H1 (cell line): ENCODE measurements around the gene POPDC2. TPM values are rescaled to one million over a fixed set of nuclear protein-coding genes. Genes with fewer than 3 reads are reported as not detected.

ENCODE experiments used
- CTCF ChIA-PET: fragments of 300-600 bp; sonication (Branson Sonifier 250); formaldehyde crosslinking; loops from one replicate; lab custom pipeline; 2021; ENCODE audit not compliant: partially characterized antibody; lab: Charles Lee
- POLR2A ChIA-PET: fragments of 300-600 bp; sonication (Branson Sonifier 250); formaldehyde crosslinking; loops from one replicate; lab custom pipeline; 2021; ENCODE audit warnings: inconsistent platforms; ENCODE audit not compliant: partially characterized antibody; lab: Charles Lee
- DNase-seq, 2 experiments: peaks; one replicate each; pipeline versions ENCODE4 v3.0.0 to v3.0.0-alpha.2; 2010 to 2022; ENCODE audit warnings: low spot score in 2 of 2, low read depth in 1 of 2, mixed read lengths in 1 of 2
- FAIRE-seq: peaks from 2 replicates; lab custom pipeline; 2011; peaks lifted over from hg19 to GRCh38; lab: Jason Lieb, UNC
- H2AFZ ChIP-seq: 2 replicates; pipeline ENCODE4 v1.8.1; 2012; ENCODE audit warnings: low read length, inconsistent platforms
- H2AK5ac ChIP-seq: 2 replicates; pipeline ENCODE4 v1.6.1; 2013; ENCODE audit warnings: low read depth, low read length
- H2BK120ac ChIP-seq: replicated peaks from 2 replicates; pipeline ENCODE3; 2013; ENCODE audit warnings: low read depth, low read length, inconsistent platforms
- H2BK12ac ChIP-seq: 2 replicates; pipeline ENCODE4 v1.6.1; 2013; ENCODE audit warnings: low read depth, low read length
- H2BK15ac ChIP-seq: 2 replicates; pipeline ENCODE4 v1.6.1; 2013; ENCODE audit warnings: low read length
- H2BK20ac ChIP-seq: 2 replicates; pipeline ENCODE4 v1.6.1; 2013; ENCODE audit warnings: low read length
- H2BK5ac ChIP-seq: 2 replicates; pipeline ENCODE4 v1.6.1; 2013; ENCODE audit warnings: low read depth, low read length
- H3K14ac ChIP-seq: 2 replicates; pipeline ENCODE4 v1.6.1; 2013; ENCODE audit warnings: inconsistent platforms; ENCODE audit not compliant: insufficient read length
- H3K18ac ChIP-seq: 2 replicates; pipeline ENCODE4 v1.6.1; 2013; ENCODE audit warnings: low read length; ENCODE audit errors: extremely low read depth
- H3K23ac ChIP-seq: 2 replicates; pipeline ENCODE4 v1.6.1; 2013; ENCODE audit warnings: inconsistent platforms; ENCODE audit not compliant: insufficient read length
- H3K23me2 ChIP-seq: 2 replicates; pipeline ENCODE4 v1.6.1; 2013; ENCODE audit warnings: low read depth, low read length
- H3K27ac ChIP-seq: 2 replicates; pipeline ENCODE4 v1.6.1; 2011; ENCODE audit warnings: low read depth, low read length, inconsistent platforms
- H3K27me3 ChIP-seq, 4 experiments: replicated peaks in 1 of 4; 1 replicate in 1 of 4; 2 replicates in 3 of 4; pipeline versions ENCODE4 v1.6.1 to v1.8.1; 2011 to 2013; ENCODE audit warnings: low read length in 3 of 4, mild to moderate bottlenecking in 3 of 4, inconsistent platforms in 2 of 4, mixed read lengths in 2 of 4, moderate library complexity in 1 of 4; ENCODE audit not compliant: control insufficient read depth in 3 of 4, insufficient read depth in 3 of 4; ENCODE audit errors: extremely low read depth in 1 of 4
- H3K36me3 ChIP-seq, 4 experiments: 2 replicates each; pipeline versions ENCODE4 v1.6.1 to v1.8.1; 2011 to 2013; ENCODE audit warnings: mild to moderate bottlenecking in 4 of 4, low read length in 3 of 4, moderate library complexity in 2 of 4, control low read depth in 1 of 4, inconsistent platforms in 1 of 4; ENCODE audit not compliant: insufficient read depth in 4 of 4, control insufficient read depth in 2 of 4
- H3K4ac ChIP-seq: replicated peaks from 2 replicates; pipeline ENCODE3; 2013; ENCODE audit warnings: low read length, low read depth, mixed read lengths, inconsistent platforms; ENCODE audit not compliant: insufficient read length
- H3K4me1 ChIP-seq, 4 experiments: replicated peaks in 1 of 4; 1 replicate in 1 of 4; 2 replicates in 3 of 4; pipeline versions ENCODE4 v1.6.1 to v1.8.1; 2011 to 2013; ENCODE audit warnings: low read length in 3 of 4, inconsistent platforms in 2 of 4, mixed read lengths in 1 of 4; ENCODE audit not compliant: insufficient read depth in 4 of 4, control insufficient read depth in 3 of 4
- H3K4me2 ChIP-seq, 2 experiments: 2 replicates each; pipeline versions ENCODE4 v1.6.1 to v1.8.1; 2011 to 2013; ENCODE audit warnings: low read depth in 2 of 2, low read length in 2 of 2, control low read depth in 1 of 2, inconsistent platforms in 1 of 2, mild to moderate bottlenecking in 1 of 2; ENCODE audit not compliant: insufficient read depth in 1 of 2
- H3K4me3 ChIP-seq, 4 experiments: fragments of 200-600, 300-600 bp in 1 of 4; sonication (generic), shearing (Covaris generic), sonication (Bioruptor Twin) in 1 of 4; 2 replicates each; pipeline versions ENCODE4 v1.5.1 to v1.8.1; 2011 to 2016; ENCODE audit warnings: low read length in 4 of 4, low read depth in 3 of 4, control low read depth in 2 of 4, inconsistent platforms in 2 of 4, mild to moderate bottlenecking in 2 of 4, mixed read lengths in 1 of 4, moderate library complexity in 1 of 4; ENCODE audit not compliant: insufficient read depth in 2 of 4; ENCODE audit errors: extremely low read depth in 1 of 4
- H3K56ac ChIP-seq: replicated peaks from 2 replicates; pipeline ENCODE3; 2013; ENCODE audit warnings: low read depth, mild to moderate bottlenecking, mixed read lengths, low read length, inconsistent platforms; ENCODE audit not compliant: insufficient read length
- H3K79me1 ChIP-seq: 2 replicates; pipeline ENCODE4 v1.6.1; 2013; ENCODE audit warnings: low read depth, low read length, control low read depth
- H3K79me2 ChIP-seq, 2 experiments: 2 replicates each; pipeline versions ENCODE4 v1.6.1 to v1.8.1; 2012 to 2013; ENCODE audit warnings: low read length in 2 of 2, mild to moderate bottlenecking in 2 of 2, inconsistent platforms in 1 of 2; ENCODE audit not compliant: insufficient read depth in 2 of 2, control insufficient read depth in 1 of 2
- H3K9ac ChIP-seq, 4 experiments: replicated peaks in 1 of 4; 1 replicate in 1 of 4; 2 replicates in 3 of 4; pipeline versions ENCODE4 v1.6.1 to v1.8.1; 2011 to 2013; ENCODE audit warnings: low read depth in 3 of 4, low read length in 3 of 4, control low read depth in 2 of 4, mild to moderate bottlenecking in 2 of 4, moderate library complexity in 2 of 4, inconsistent platforms in 1 of 4; ENCODE audit errors: extremely low read depth in 1 of 4
- H3K9me3 ChIP-seq, 2 experiments: 2 replicates each; pipeline versions ENCODE4 v1.6.1 to v1.8.1; 2012 to 2013; ENCODE audit warnings: mild to moderate bottlenecking in 2 of 2, moderate library complexity in 2 of 2, control low read depth in 1 of 2, inconsistent platforms in 1 of 2, low read depth in 1 of 2, low read length in 1 of 2, mixed read lengths in 1 of 2; ENCODE audit not compliant: insufficient read depth in 2 of 2
- H4K20me1 ChIP-seq, 2 experiments: replicated peaks in 1 of 2; 2 replicates each; pipeline versions ENCODE3 to v1.8.1; 2011 to 2013; ENCODE audit warnings: inconsistent platforms in 2 of 2, low read length in 2 of 2, mild to moderate bottlenecking in 1 of 2; ENCODE audit not compliant: insufficient read depth in 2 of 2, control insufficient read depth in 1 of 2
- H4K5ac ChIP-seq: 2 replicates; pipeline ENCODE4 v1.6.1; 2013; ENCODE audit warnings: low read length, low read depth, mixed read lengths, inconsistent platforms; ENCODE audit not compliant: insufficient read length
- H4K8ac ChIP-seq: 2 replicates; pipeline ENCODE4 v1.8.0; 2013; ENCODE audit warnings: mild to moderate bottlenecking, moderate library complexity, low read length, inconsistent platforms; ENCODE audit not compliant: insufficient read depth; ENCODE audit errors: extremely low read depth
- H4K91ac ChIP-seq: replicated peaks from 2 replicates; pipeline ENCODE3; 2013; ENCODE audit warnings: low read length, mixed read lengths, inconsistent platforms; ENCODE audit not compliant: insufficient read length
- EGR1 ChIP-seq: IDR thresholded peaks from 2 replicates; pipeline ENCODE4 v1.6.1; 2011; ENCODE audit warnings: low read depth, low read length, borderline replicate concordance
- EZH2 ChIP-seq: fragments of 200-600 bp; sonication (generic); IDR thresholded peaks from 2 replicates; pipeline ENCODE4 v1.7.1; 2012; ENCODE audit warnings: low read depth, mild to moderate bottlenecking, moderate library complexity, low read length, inconsistent platforms; ENCODE audit not compliant: severe bottlenecking
- HDAC6 ChIP-seq: IDR thresholded peaks from one replicate; pipeline ENCODE4 v1.7.1; 2012; ENCODE audit warnings: low read depth, mild to moderate bottlenecking, inconsistent platforms, low read length, moderate library complexity
- KDM4A ChIP-seq: IDR thresholded peaks from one replicate; pipeline ENCODE4 v1.7.1; 2012; ENCODE audit warnings: low read depth, mild to moderate bottlenecking, moderate library complexity, low read length, inconsistent platforms; ENCODE audit not compliant: severe bottlenecking
- NRF1 ChIP-seq: IDR thresholded peaks from 2 replicates; pipeline ENCODE4 v1.6.1; 2011; ENCODE audit warnings: mild to moderate bottlenecking, low read depth, low read length, improper control_type of control experiment
- POLR2A ChIP-seq, 2 experiments: IDR thresholded peaks; 1 replicate in 1 of 2; 2 replicates in 1 of 2; pipeline ENCODE4 v1.6.1; 2011; ENCODE audit warnings: low read depth in 2 of 2, low read length in 2 of 2, mild to moderate bottlenecking in 2 of 2; ENCODE audit errors: control extremely low read depth in 1 of 2
- POLR2AphosphoS5 ChIP-seq: IDR thresholded peaks from 2 replicates; pipeline ENCODE4 v1.6.1; 2011; ENCODE audit warnings: low read depth, low read length
- POU5F1 ChIP-seq: IDR thresholded peaks from 2 replicates; pipeline ENCODE4 v1.6.1; 2011; ENCODE audit warnings: low read depth, mild to moderate bottlenecking, low read length, moderate library complexity
- RFX5 ChIP-seq: IDR thresholded peaks from 2 replicates; pipeline ENCODE4 v1.6.1; 2011; ENCODE audit warnings: low read depth, low read length, improper control_type of control experiment, borderline replicate concordance
- SIRT6 ChIP-seq: IDR thresholded peaks from one replicate; pipeline ENCODE4 v1.7.1; 2012; ENCODE audit warnings: low read length, inconsistent platforms
- SP1 ChIP-seq: IDR thresholded peaks from 2 replicates; pipeline ENCODE4 v1.6.1; 2011; ENCODE audit warnings: low read depth, low read length
- SP4 ChIP-seq: IDR thresholded peaks from 2 replicates; pipeline ENCODE4 v1.6.1; 2012; ENCODE audit warnings: low read length, inconsistent platforms
- TCF12 ChIP-seq: IDR thresholded peaks from 2 replicates; pipeline ENCODE4 v1.6.1; 2011; ENCODE audit warnings: low read depth, mild to moderate bottlenecking, low read length
- WGBS, 2 experiments: shearing (Covaris generic) in 1 of 2; methylation state at CpG; one replicate each; pipeline versions ENCODE4 v1.1.6 to v1.1.7; 2013 to 2015; ENCODE audit warnings: low lambda C conversion rate in 2 of 2, mixed read lengths in 2 of 2, inconsistent platforms in 1 of 2, low coverage in 1 of 2, missing lambda C conversion rate in 1 of 2; ENCODE audit not compliant: insufficient replicate concordance in 2 of 2, insufficient coverage in 1 of 2, insufficient read length in 1 of 2; ENCODE audit errors: extremely low coverage in 1 of 2, missing lambda C conversion rate in 1 of 2; 5-methylcytosine and 5-hydroxymethylcytosine counted together
- polyA plus RNA-seq, 7 experiments: library from polyadenylated mRNA; depleted of rRNA in 3 of 7; stranded (reverse) in 5 of 7; unstranded in 2 of 7; fragments of >200 nt in 5 of 7; fragments of 200-250 nt in 2 of 7; gene quantifications; 1 replicate in 5 of 7; 2 replicates in 1 of 7; 4 replicates in 1 of 7; pipeline versions ENCODE4 v1.2.1 to v1.2.3, GENCODE V29; 2011 to 2013; ENCODE audit warnings: missing spikeins in 2 of 7, mixed read lengths in 2 of 7
- total RNA-seq: library from RNA; stranded (reverse); fragmentation: NEBNext Ultra II Directional; extraction: Animal tissue kit (Norgen Biotek cat#: 25700); gene quantifications from 2 replicates; pipeline ENCODE4 v1.2.1, GENCODE V29; 2021
- TF ChIP-seq, protein P1 (sequence below): IDR thresholded peaks from 2 replicates; pipeline ENCODE4 v1.6.1; 2011; ENCODE audit warnings: low read depth, mild to moderate bottlenecking, low read length; ENCODE audit not compliant: insufficient read depth

The POPDC2 gene
- total and polyA plus RNA-seq, 2 of the 8 experiments (the other 6 are each of a cell fraction or from before 2014, with no cell fraction given) = 0.65 to 1.1 TPM

DNA sequence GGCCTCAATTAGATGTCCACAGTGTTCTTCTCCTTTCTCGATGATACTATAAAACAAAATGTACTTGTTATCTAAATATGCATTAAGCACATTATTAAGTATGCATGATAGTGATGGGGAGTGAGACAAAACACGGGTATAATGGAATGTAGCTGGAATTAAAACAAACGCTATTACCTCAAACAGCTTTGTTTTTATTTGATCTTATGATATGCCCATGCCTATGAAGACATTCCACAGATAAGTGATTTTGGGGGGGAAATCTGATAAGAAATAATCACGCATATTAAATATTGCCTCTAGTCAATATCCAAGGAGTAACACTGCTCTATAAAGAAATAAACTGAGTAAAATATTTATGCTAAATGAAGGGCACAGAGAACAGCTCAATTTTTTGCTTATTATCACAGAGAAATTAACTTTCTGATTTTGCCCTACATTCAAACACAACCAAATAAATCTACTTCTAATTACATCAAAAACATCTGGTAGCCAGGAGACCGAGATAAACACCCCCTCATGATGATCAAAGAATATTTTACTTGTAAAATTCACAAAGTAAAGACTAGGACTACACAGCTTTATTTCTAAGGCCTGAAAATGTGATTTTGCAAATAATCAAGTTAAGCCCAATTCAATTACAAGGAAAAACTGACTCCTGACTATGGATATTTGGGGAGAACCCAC is 14.9 kb upstream of the POPDC2 start:
- no peaks in the 10 kb centered on the region for H3K27me3 ChIP-seq
- no peak overlapping the region for H3K56ac ChIP-seq
- H3K14ac ChIP-seq = no peak overlapping the region
- WGBS, 2 experiments = 93% methylated on average over 5 of the region's 5 CpGs; no CpG with 5 or more reads in 1 of the 2 experiments
- H4K20me1 ChIP-seq = no peaks in the 10 kb centered on the region
- no peak overlapping the region for H4K8ac ChIP-seq
- H3K18ac ChIP-seq = no peak overlapping the region
- H3K4me1 ChIP-seq = no peaks in the 10 kb centered on the region
- no peaks in the 10 kb centered on the region for H3K79me1 ChIP-seq
- H3K79me2 ChIP-seq = peaks cover 0 to 18% of the 10 kb centered on the region in 2 experiments; a peak in 2 of 4 replicates
- ChIA-PET CTCF (interaction anchor here (1.0 to 2.8 kb wide), 4 partner anchors 15 to 185 kb away, joined by 3 to 6 read pairs (median 4); no protein-coding TSS in a partner anchor), POLR2A (interaction anchor here (0.9 to 1.4 kb wide), 3 partner anchors 12 to 96 kb away, joined by 3 to 4 read pairs (median 3); partner anchors contain the start of gene ADPRH)
- H2BK120ac ChIP-seq = no peak overlapping the region
- H2AK5ac ChIP-seq = no peak overlapping the region
- H2BK15ac ChIP-seq = no peak overlapping the region
- H3K9me3 ChIP-seq = no peaks in the 10 kb centered on the region; a peak in 1 of 4 replicates
- TF ChIP-seq POLR2AphosphoS5 (no peak), EGR1 (no peak), SP1 (no peak), SIRT6 (no peak), NRF1 (no peak), RFX5 (no peak), KDM4A (no peak), POLR2A (IDR thresholded peaks at IDR 0.05; ENCODE audit: control extremely low read depth in 1 of 2, low read depth in 2 of 2, low read length in 2 of 2) (no peak), TCF12 (no peak), SP4 (no peak), EZH2 (no peak), POU5F1 (no peak), HDAC6 (no peak)
- TF ChIP-seq, protein P1, sequence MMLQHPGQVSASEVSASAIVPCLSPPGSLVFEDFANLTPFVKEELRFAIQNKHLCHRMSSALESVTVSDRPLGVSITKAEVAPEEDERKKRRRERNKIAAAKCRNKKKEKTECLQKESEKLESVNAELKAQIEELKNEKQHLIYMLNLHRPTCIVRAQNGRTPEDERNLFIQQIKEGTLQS = no peak
- H3K4me2 ChIP-seq = peak overlapping the region in 1 of 2 experiments; percentile 83; a peak in 1 of 4 replicates
- H3K4ac ChIP-seq = no peak overlapping the region
- no peak overlapping the region for H4K91ac ChIP-seq
- FAIRE-seq (no peak), DNase-seq (no peak)
- no peak overlapping the region for H4K5ac ChIP-seq
- no peak overlapping the region for H2BK5ac ChIP-seq
- no peak overlapping the region for H3K9ac ChIP-seq
- peaks cover 6% of the 10 kb centered on the region for H3K23me2 ChIP-seq
- H2AFZ ChIP-seq = no peak overlapping the region
- no peak overlapping the region for H2BK12ac ChIP-seq
- peak overlapping the region in 1 of 4 experiments; percentile 99; a peak in 2 of 8 replicates for H3K4me3 ChIP-seq
- H3K23ac ChIP-seq = no peak overlapping the region
- no peak overlapping the region for H2BK20ac ChIP-seq
- H3K36me3 ChIP-seq = peaks cover 0 to 31% (median 18%) of the 10 kb centered on the region in 4 experiments; a peak in 6 of 8 replicates
- H3K27ac ChIP-seq = no peak overlapping the region
